Measurements from ENCODE around the gene CDK5. TPM values are rescaled to one million over a fixed set of nuclear protein-coding genes. Genes with fewer than 3 reads are reported as not detected.

Gene CDK5
- total and polyA plus RNA-seq, 9 of the 15 experiments (the other 6 are each of a cell fraction or from before 2014, with no cell fraction given) = 3.2 to 38.0 (median 27.5) TPM

DNA sequence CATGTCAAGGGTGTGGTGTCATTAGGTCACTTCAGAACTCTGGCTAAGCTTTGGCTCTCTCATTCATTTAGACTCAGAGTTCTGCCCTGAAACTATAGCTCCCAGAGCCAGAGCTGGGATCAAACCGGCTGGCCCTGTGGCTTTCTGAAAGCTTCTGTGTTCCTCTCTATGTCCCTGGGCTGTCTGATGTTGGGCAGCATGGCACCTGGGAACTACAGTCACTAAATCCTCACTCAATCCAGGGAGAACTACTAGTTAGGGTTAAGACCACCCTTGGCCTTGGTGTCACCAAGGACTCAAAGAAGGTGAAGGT lies 46.6 kb downstream of the CDK5 start (continued):
- no peak for TF ChIP-seq ETV6 (IDR thresholded peaks at IDR 0.05; ENCODE audit: borderline replicate concordance in 1 of 2, low read depth in 2 of 2, low read length in 1 of 2)
- no peak for TF ChIP-seq ETV6 (CRISPR knock-in tag; IDR thresholded peaks at IDR 0.05; ENCODE audit: borderline replicate concordance)
- no peak for TF ChIP-seq NONO (IDR thresholded peaks at IDR 0.05; ENCODE audit: low read depth in 2 of 2, low read length in 1 of 2)
- no peak for TF ChIP-seq ARID3B (CRISPR knock-in tag; IDR thresholded peaks at IDR 0.05; ENCODE audit: borderline replicate concordance)
- TF ChIP-seq ZNF79 (CRISPR knock-in tag; IDR thresholded peaks at IDR 0.05; ENCODE audit: low read depth) = no peak
- TF ChIP-seq CAMTA2 (CRISPR knock-in tag; conservative IDR thresholded peaks at IDR 0.05) = 0 out of 2 replicates have a peak, but pooled peaks have one; percentile 85
- no peak for TF ChIP-seq ZBTB1 (CRISPR knock-in tag; IDR thresholded peaks at IDR 0.05; ENCODE audit: borderline replicate concordance, low read depth)
- no peak for TF ChIP-seq ZBTB9 (CRISPR knock-in tag; IDR thresholded peaks at IDR 0.05)
- TF ChIP-seq, protein P1, sequence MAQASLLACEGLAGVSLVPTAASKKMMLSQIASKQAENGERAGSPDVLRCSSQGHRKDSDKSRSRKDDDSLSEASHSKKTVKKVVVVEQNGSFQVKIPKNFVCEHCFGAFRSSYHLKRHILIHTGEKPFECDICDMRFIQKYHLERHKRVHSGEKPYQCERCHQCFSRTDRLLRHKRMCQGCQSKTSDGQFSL (CRISPR knock-in tag; IDR thresholded peaks at IDR 0.05) = no peak
- TF ChIP-seq, protein P1 (tag; IDR thresholded peaks at IDR 0.05) = no peak
- TF ChIP-seq, protein P2, sequence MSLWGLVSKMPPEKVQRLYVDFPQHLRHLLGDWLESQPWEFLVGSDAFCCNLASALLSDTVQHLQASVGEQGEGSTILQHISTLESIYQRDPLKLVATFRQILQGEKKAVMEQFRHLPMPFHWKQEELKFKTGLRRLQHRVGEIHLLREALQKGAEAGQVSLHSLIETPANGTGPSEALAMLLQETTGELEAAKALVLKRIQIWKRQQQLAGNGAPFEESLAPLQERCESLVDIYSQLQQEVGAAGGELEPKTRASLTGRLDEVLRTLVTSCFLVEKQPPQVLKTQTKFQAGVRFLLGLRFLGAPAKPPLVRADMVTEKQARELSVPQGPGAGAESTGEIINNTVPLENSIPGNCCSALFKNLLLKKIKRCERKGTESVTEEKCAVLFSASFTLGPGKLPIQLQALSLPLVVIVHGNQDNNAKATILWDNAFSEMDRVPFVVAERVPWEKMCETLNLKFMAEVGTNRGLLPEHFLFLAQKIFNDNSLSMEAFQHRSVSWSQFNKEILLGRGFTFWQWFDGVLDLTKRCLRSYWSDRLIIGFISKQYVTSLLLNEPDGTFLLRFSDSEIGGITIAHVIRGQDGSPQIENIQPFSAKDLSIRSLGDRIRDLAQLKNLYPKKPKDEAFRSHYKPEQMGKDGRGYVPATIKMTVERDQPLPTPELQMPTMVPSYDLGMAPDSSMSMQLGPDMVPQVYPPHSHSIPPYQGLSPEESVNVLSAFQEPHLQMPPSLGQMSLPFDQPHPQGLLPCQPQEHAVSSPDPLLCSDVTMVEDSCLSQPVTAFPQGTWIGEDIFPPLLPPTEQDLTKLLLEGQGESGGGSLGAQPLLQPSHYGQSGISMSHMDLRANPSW (CRISPR knock-in tag; IDR thresholded peaks at IDR 0.05) = peak; percentile 12; the same call in 1 of the 2 replicates
- no peak for TF ChIP-seq ZNF407 (IDR thresholded peaks at IDR 0.05; ENCODE audit: low read depth)

All from K562 (cell line).